ENCODE results near the gene LHFPL2. TPM values are rescaled to one million over a fixed set of nuclear protein-coding genes. Genes with fewer than 3 reads are reported as not detected.
A peak's percentile ranks its signal among the peaks of the same experiment; 100 is the strongest.

The LHFPL2 gene
- total RNA-seq, 1 donor from 2014 or later = 40.0 TPM

DNA sequence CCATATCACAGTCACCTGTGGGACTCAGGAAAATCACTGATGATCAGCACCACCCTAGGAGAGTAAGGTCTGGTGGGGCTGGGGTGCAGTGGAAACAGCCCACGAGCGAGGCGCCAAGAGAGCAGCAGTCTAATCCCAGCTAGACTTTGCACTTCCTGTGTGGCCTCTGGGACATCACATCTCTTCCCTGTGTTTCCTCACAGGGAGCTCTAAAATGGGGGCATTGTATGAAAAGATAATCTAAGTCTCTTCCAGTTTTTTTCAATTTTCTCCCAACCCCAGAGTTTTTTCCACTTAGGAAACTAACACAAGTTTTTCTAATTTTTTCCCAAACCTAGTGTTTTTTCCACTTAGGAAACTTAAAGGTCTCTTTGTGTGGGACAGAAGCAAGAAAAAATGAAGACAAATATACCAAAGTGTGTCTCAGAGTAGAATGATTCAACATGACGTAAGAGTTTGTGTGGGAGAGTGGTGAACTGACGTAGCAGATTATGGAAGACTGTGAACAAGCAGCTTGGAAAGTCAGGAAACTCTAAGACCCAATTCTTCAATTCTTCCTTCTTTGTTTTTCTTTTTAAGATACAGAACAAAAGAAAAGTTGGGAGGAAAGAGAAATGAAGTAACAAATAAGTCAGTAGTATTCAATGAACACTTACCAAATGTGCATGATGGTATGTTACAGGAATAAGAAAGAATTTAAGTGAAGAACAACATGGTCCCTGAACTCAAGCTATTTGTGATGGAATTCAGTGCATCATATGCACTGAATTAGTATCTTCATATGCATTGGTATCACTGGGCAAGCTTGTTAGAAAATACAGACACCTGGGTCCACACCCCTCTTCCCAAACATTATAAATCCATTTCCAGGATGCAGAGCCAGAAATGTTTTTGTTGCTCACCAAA is 51.3 kb downstream of the LHFPL2 start:
- no peak for DNase-seq (ENCODE audit: low read depth, low spot score)

DNA sequence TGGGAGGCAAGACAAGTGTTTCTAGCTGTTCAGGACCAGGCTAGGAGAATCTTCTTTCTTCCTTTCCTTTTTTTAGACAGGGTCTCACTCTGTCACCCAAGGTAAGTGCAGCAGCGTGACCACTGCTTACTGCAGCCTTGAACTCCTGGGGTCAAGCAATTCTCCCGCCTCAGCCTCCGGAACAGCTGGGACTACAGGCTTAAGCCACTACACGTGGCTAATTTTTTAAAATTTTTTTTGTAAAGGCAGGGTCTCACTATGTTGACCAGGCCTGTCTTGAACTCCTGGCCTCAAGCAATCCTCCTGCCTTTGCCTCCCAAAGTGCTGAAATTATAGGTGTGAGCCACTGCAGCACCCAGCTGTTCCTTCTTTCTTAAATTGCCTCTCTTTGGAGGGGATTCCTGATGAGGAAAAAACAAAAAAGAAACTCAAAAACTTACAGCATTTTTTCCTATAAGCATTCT is 53.1 kb downstream of the LHFPL2 start:
- DNase-seq (ENCODE audit: low read depth, low spot score) = no peak

- peak; percentile 95 for DNase-seq (ENCODE audit: low read depth, low spot score)
Observed at GRCh38 chr5:78594610-78595457, 53.7 kb downstream of the LHFPL2 start.

DNA sequence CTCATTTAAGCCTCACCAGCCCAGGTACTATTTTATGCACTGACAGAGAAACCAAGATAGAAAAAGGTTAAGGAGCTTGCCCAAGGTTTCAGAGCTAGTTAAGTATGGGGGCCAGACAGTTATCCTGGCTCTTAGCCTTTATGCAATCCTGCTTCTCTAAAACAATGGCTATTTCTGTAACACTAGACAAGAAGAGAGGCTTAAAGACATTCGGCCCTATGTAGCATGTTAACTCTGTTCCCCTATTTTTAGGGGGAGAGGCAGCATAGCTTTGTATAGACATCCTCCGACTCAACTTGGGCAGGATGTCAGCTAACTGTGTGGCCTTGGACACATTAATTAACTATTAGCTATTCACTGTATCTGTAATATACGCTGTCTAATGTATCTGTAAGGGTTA is 54.6 kb downstream of the LHFPL2 start:
- DNase-seq (ENCODE audit: low read depth, low spot score) = no peak

DNA sequence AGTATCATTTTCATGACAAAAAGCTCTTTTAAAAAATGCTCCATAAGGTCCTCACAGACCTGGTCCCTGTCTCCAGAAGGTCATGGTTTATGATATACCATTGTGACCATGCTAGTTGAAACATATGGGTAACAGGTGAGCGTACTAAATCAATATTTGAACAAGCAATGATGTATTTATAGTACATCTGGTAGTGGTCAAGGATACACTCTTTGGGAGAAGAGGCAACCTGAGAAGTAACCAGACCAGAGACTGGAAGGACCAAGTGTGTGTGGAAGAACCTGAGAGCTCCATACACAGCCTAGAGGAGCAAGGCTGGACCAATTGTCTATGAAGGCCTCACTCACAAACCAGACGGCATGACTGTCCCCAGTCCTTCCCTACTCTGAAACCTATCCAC is 55.1 kb downstream of the LHFPL2 start:
- DNase-seq (ENCODE audit: low read depth, low spot score) = no peak

GRCh38 chr5:78592735-78593386 is 55.7 kb downstream of the LHFPL2 start:
- DNase-seq (ENCODE audit: low read depth, low spot score) = no peak

DNA sequence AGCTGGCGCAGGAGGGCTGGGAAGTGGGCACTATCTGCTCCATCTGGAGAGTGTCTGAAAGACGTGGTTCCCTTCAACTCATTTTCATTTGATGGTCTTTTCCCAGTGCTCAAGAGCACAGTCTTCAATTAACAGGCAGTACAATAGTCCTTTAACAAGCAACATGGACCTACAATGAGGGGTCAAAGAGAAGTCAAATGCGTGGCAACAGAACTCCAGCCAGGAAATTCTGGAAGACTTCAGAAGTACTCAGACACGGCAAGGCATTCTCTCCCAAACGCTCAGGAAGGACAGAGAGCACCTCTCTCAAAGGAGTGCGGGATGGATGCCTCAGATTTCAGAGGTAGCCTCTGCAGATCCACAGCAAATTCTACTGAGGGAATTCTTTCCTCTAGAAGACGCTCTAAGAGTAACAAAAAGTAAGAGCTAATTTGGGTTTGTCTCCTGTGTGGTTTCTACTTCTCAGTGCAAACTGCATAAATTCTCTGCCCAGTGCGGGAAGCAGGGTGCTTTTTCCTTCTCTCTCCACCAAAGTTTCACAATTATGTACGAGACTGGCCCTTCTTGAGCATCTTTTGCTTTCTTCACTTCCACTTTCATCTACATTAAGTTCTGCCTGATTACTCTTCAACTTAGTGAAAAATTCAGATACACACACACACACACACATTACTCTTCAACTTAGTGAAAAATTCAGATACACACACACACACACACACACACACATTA is 56.4 kb downstream of the LHFPL2 start:
- no peak for DNase-seq (ENCODE audit: low read depth, low spot score)

GRCh38 chr5:78591138-78591612 is 57.4 kb downstream of the LHFPL2 start:
- DNase-seq (ENCODE audit: low read depth, low spot score) = no peak

GRCh38 chr5:78589923-78590322 is 58.6 kb downstream of the LHFPL2 start:
- no peak for DNase-seq (ENCODE audit: low read depth, low spot score)

GRCh38 chr5:78588507-78588906 is 60.1 kb downstream of the LHFPL2 start:
- DNase-seq (ENCODE audit: low read depth, low spot score) = no peak

DNA sequence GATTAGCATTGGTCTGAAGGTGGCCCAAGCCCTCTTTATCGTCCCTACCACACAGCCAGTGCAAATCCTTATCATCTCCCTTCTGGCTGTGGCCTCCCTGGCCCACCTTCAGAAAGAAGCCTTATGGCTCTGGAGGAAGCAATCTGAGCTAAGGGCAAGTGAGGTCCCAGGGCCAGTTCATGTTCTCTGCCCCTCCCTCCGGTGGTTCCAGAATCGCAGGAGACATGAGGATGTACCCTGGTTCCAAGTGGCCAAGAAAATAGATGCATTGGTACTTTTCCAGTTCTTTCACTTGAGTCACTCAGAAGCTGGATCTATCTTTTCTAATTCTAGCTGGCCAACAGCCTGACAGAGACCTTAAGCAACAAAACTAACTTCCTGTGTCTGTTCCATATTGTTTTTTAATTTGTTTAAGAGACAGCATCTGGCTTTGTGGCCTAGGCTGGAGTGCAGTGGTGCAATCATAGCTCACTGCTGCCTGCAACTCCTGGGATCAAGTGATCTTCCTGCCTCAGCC is 60.7 kb downstream of the LHFPL2 start:
- DNase-seq (ENCODE audit: low read depth, low spot score) = no peak

DNA sequence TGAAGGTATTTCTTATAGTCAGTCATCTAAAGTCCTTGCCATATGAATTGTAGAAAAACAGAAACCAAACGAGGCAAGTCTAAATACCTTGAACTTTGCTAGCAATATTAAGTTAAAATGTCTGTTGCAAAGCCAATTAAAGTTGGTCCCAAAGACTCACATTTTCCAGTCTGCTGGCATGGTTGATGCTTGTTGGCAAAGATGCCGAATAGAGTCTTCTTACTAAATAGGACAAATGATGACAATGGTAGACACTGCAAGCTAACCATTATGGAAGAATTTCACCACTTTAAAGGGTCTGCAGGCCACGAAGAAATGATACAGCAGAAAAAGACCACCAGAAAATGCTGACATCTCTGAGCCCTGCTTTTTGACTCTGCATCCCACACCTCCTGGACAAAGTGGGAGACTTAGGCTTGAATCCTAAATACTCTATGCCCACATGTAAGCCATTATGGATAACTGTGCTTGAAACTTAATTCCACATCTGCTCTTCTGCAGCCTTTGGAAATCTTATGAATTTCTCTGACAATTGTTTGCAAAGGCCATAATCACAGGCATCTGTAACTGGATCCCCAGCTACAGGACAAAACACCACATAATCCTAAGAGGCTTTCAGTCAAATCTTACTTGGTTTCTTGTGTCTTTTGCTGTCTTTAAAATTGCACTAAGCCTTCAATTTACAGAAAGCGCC is 61.3 kb downstream of the LHFPL2 start:
- DNase-seq (ENCODE audit: low read depth, low spot score) = no peak

GRCh38 chr5:78586251-78586650 is 62.3 kb downstream of the LHFPL2 start:
- peak; percentile 61 for DNase-seq (ENCODE audit: low read depth, low spot score)

DNA sequence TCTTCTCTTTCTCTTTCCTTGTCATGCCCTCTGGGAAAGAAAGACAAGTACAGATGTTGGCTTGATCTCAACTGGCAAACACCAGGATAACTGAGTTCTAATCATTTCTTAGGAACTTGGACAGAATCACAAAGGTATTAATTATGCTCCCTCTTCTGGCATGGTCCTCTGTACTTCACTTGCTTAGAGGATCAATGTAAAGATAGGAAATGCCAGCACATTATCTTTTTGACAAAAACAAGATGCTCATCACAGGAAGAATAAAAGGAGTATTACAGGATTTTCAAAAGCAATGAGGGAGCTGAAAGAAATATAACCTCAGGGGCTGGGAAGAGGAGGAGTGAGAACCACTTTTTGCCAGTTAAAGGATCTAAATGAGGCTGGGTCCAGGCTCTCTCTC is 70.6 kb downstream of the LHFPL2 start:
- no peak for DNase-seq (ENCODE audit: low read depth, low spot score)

GRCh38 chr5:78577071-78577807 is 71.3 kb downstream of the LHFPL2 start:
- no peak for DNase-seq (ENCODE audit: low read depth, low spot score)

DNA sequence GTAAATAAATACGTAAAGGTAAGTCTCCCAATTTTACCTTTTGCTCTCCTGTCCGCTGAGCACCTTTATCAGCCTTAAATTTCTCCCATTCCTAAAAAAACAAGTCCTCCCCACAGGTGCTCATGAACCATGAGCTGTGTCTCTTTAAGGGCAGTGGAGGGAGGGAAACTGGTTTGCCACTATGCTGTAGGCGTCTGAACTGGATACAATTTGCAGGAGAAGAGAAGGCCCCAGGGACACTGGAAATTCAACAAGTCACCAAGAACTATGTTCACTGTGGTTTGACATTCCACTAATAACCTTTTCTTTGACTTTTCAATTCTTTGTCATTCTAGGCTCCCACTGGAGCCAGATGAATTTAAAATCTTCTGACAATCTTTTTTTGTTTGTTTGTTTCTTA is 72.2 kb downstream of the LHFPL2 start:
- no peak for DNase-seq (ENCODE audit: low read depth, low spot score)

DNA sequence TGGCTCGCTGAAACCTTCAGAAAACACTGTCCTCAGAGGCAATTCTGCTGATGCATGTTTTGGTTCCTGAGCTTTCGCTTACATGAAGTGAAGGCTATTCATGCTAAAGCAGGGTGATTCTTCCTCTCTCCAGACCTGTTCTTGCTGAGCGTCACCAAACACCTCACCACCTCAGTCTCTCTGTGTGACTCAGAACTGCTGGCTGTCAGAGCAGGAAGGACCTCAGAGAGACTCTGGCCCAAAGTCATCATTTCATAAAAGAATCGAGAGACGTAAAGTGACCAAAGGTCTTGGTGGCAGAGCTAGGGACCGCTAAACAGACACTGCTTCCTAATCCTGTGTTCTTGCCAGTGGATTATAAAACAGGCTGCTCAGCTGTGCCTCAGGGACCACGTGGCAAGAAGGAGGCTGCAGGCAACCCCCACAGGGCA is 73.8 kb downstream of the LHFPL2 start:
- DNase-seq (ENCODE audit: low read depth, low spot score) = no peak

GRCh38 chr5:78574131-78574673 is 74.4 kb downstream of the LHFPL2 start:
- no peak for DNase-seq (ENCODE audit: low read depth, low spot score)

DNA sequence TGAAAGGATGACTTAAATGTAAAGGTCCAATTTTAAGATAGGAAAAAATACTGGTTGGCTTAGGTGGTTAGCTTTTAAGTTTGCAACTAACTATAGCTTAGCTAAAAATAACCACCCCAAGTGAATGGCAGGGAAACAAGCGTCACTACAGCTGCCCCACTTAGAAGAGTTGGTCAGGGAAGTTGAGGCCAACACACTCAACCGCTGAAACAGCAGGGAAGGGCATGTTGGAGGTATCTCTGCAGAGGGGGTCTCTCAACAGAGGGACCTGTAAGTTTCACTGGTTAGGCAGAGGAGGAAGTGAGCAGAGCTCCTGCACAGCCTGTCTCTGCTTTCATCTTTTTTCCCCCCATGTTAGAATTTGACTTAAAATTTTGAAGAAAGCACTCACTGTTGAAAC is 75.3 kb downstream of the LHFPL2 start:
- DNase-seq (ENCODE audit: low read depth, low spot score) = no peak
